Heart right ventricle (tissue), 16 donors: ENCODE data around the gene RALGPS1. TPM values are rescaled to one million over a fixed set of nuclear protein-coding genes. Genes with fewer than 3 reads are reported as not detected.

Experiments
- ATAC-seq, 8 donors: fragments of 200-7000 bp; cut with Tn5 transposase; one replicate each; pipeline ENCODE4 v1.9.1; 2020; ENCODE audit warnings: mild to moderate bottlenecking in 8 of 8, moderate library complexity in 8 of 8, moderate number of reproducible peaks in 1 of 8
- DNase-seq, 2 donors: peaks; one replicate each; pipeline ENCODE4 v3.0.0-alpha.2; 2020
- H3K27ac ChIP-seq, 10 donors: fragments of 200-600 bp; sonication (generic) in 2 of 10; one replicate each; pipeline versions ENCODE4 v1.5.0 to v1.8.0; 2020 to 2022; ENCODE audit warnings: mild to moderate bottlenecking in 3 of 10
- H3K27me3 ChIP-seq, 7 donors: fragments of 200-600 bp; one replicate each; pipeline ENCODE4 v1.8.0; 2021 to 2022; ENCODE audit warnings: mild to moderate bottlenecking in 2 of 7
- H3K36me3 ChIP-seq, 9 donors: fragments of 200-600 bp; sonication (generic) in 1 of 9; one replicate each; pipeline versions ENCODE4 v1.5.0 to v1.8.0; 2020 to 2022; ENCODE audit warnings: mild to moderate bottlenecking in 2 of 9
- H3K4me1 ChIP-seq, 9 donors: fragments of 200-600 bp; sonication (generic) in 1 of 9; one replicate each; pipeline versions ENCODE4 v1.5.0 to v1.8.0; 2020 to 2022; ENCODE audit warnings: mild to moderate bottlenecking in 4 of 9
- H3K4me3 ChIP-seq, 10 donors: fragments of 200-600 bp; sonication (generic) in 2 of 10; one replicate each; pipeline versions ENCODE4 v1.5.0 to v1.8.0; 2020 to 2022; ENCODE audit warnings: mild to moderate bottlenecking in 7 of 10, moderate library complexity in 2 of 10
- H3K9me3 ChIP-seq, 11 donors: fragments of 200-600 bp in 10 of 11; sonication (generic) in 2 of 11; one replicate each; pipeline versions ENCODE4 v1.5.0 to v1.8.0; 2013 to 2022; ENCODE audit warnings: mild to moderate bottlenecking in 2 of 11, control low read depth in 1 of 11, moderate library complexity in 1 of 11
- WGBS, 2 donors: extraction: QIAGEN DNeasy Blood & Tissue Kit; methylation state at CpG; one replicate each; pipeline ENCODE4 v1.1.7; 2013; ENCODE audit warnings: inconsistent platforms in 1 of 2; 5-methylcytosine and 5-hydroxymethylcytosine counted together
- intact Hi-C, 10 donors: fragments of 100-400 bp; cut with DNase I; formaldehyde crosslinking; loops; one replicate each; pipeline versions ENCODE4 v1.11.1 to v1.14.2; 2022
- polyA plus RNA-seq, 2 donors: library from polyadenylated mRNA; stranded (reverse); fragments of 200-250 nt; gene quantifications; one replicate each; pipeline ENCODE4 v1.2.3, GENCODE V29; 2013
- total RNA-seq, 10 donors: library from RNA; stranded (reverse); fragmentation: NEBNext Ultra II Directional in 3 of 10; extraction: Animal tissue kit (Norgen Biotek cat#: 25700) in 3 of 10; gene quantifications; one replicate each; pipeline versions ENCODE4 v1.2.1 to v1.2.4, GENCODE V29; 2021 to 2023
- TF ChIP-seq, protein P1 (sequence below), 9 donors: fragments of 200-600 bp; sonication (generic) in 2 of 9; IDR thresholded peaks; one replicate each; pipeline versions ENCODE4 v1.5.0 to v1.8.0; 2021 to 2022; ENCODE audit warnings: antibody characterized with exemption in 9 of 9, mild to moderate bottlenecking in 5 of 9, moderate library complexity in 1 of 9
- donor health status: Arrhythmogenic right ventricular cardiomyopathy.
- donor health status: ischemic (EF 13 %, LVEDD 7.1; RV severe dilation, severe dysfunction).
- donor health status: healthy with polysubstance abuse.
- donor health status: DM: no; HTN: yes; CAD: no.
- donor health status: DM: no; HTN: no; CAD: no.
- donor health status: ischemic (EF 25% LVEDD 6.9; RV normal size, moderate dysfunction).
- donor health status: ischemic (EF 25% LVEDD 5.7; RV mildly dilated, moderate dysfunction).
- donor health status: healthy.
- donor health status: DM: yes; HTN: yes; CAD: no.
- donor health status: Ischemic cardiomyopathy.
- donor health status: ischemic (EF 35%, LVEDD 5.7; RV mildly dilated, moderate dysfunction).
- donor health status: nonischemic (EF 11% LVEDD 7.7; RV severe dilation, severe dysfunction).
- donor health status: DM: yes; HTN: yes; CAD: no.
- donor health status: PGD.
- donor health status: ischemic (EF 29% LVEDD 5.4; RV normal size, mild dysfunction).
- donor health status: nonischemic (EF 23%, LVEDD 6.1; RV moderate dilation, normal function).

Gene RALGPS1
- total and polyA plus RNA-seq, 12 donors = 4.2 to 25.0 (median 16.8) TPM

DNA sequence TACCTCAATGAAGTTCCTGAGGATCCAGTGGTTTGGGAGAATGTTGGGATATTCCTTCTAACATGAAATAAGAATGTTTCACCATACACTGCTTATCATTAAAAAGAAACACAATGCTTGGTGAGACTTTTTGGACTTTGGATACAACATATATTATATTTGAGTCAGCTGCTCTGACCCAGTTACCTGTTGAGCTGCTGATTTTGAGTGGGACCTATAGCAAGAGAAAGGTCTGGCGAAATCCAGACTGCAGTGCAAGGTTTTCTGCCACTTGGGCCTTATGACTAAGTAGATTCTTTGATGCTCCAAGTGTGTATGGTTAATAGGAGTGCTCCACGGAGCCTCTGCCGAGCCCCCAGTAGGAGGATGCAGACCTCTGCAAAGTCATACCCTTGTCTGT lies 10.0 kb upstream of the RALGPS1 start:
- Histone ChIP-seq H3K4me3 (no peak overlapping the region), H3K4me1 (no peaks in the 10 kb centered on the region), H3K9me3 (peaks cover 0 to 11% (median 6%) of the 10 kb centered on the region in 11 donors), H3K27ac (no peak overlapping the region), H3K36me3 (no peaks in the 10 kb centered on the region), H3K27me3 (peaks cover 0 to 12% (median 7%) of the 10 kb centered on the region in 7 donors)
- ATAC-seq (no peak), DNase-seq (no peak)
- WGBS, 2 donors = 85 to 94% methylated on average over 3 of the region's 3 CpGs
- intact Hi-C loops = no loop called here
- TF ChIP-seq, protein P1, sequence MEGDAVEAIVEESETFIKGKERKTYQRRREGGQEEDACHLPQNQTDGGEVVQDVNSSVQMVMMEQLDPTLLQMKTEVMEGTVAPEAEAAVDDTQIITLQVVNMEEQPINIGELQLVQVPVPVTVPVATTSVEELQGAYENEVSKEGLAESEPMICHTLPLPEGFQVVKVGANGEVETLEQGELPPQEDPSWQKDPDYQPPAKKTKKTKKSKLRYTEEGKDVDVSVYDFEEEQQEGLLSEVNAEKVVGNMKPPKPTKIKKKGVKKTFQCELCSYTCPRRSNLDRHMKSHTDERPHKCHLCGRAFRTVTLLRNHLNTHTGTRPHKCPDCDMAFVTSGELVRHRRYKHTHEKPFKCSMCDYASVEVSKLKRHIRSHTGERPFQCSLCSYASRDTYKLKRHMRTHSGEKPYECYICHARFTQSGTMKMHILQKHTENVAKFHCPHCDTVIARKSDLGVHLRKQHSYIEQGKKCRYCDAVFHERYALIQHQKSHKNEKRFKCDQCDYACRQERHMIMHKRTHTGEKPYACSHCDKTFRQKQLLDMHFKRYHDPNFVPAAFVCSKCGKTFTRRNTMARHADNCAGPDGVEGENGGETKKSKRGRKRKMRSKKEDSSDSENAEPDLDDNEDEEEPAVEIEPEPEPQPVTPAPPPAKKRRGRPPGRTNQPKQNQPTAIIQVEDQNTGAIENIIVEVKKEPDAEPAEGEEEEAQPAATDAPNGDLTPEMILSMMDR (IDR thresholded peaks at IDR 0.05) = no peak

- peaks cover 0 to 12% (median 7%) of the 10 kb centered on the region in 7 donors for H3K27me3 ChIP-seq
- DNase-seq (no peak), ATAC-seq (no peak)
- no peaks in the 10 kb centered on the region for H3K4me1 ChIP-seq
- no peak overlapping the region for H3K4me3 ChIP-seq
- H3K9me3 ChIP-seq = peaks cover 0 to 8% (median 5%) of the 10 kb centered on the region in 11 donors
- H3K27ac ChIP-seq = no peak overlapping the region
- intact Hi-C loops = no loop called here
- WGBS, 2 donors = 67 to 76% methylated on average over 6 of the region's 6 CpGs
- no peaks in the 10 kb centered on the region for H3K36me3 ChIP-seq
- TF ChIP-seq, protein P1 (IDR thresholded peaks at IDR 0.05) = no peak
These were observed 8.5 kb upstream of the RALGPS1 start for GRCh38 chr9:126906091-126906490.

DNA sequence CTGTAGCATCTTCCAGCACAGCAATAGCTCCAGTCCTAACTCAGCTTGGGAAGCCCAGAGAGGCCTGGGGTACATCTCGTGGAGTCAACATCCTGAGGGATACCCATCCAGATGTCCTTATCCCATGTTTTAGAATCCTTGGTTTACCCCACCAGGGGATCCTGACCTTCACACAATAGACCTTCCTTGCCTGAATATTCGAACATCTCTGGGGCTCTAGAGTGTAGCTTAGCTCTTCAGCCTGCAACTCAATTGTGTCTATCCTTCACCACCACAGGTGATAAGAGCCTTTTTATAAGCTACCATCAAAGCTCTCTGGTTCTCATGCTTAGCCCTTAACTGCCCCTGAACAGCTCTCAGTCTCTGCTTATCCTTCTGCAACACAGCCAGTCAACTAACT lies 7.5 kb upstream of the RALGPS1 start:
- H3K36me3 ChIP-seq = no peaks in the 10 kb centered on the region
- DNase-seq (no peak), ATAC-seq (no peak)
- no peak overlapping the region for H3K4me3 ChIP-seq
- H3K9me3 ChIP-seq = no peaks in the 10 kb centered on the region
- intact Hi-C loops = no loop called here
- TF ChIP-seq, protein P1 (IDR thresholded peaks at IDR 0.05) = no peak
- H3K27me3 ChIP-seq = peaks cover 0 to 12% (median 7%) of the 10 kb centered on the region in 7 donors
- H3K4me1 ChIP-seq = no peaks in the 10 kb centered on the region
- no peak overlapping the region for H3K27ac ChIP-seq
- 52 to 56% methylated on average over 2 of the region's 2 CpGs for WGBS, 2 donors

GRCh38 chr9:126915281-126915816 lies 767 bp downstream of the RALGPS1 start:
- DNase-seq = peak in 1 of 2 donors; percentile 37
- Histone ChIP-seq H3K4me3 (peak overlapping the region in 9 of 10 donors; percentile 45 to 83 (median 52)), H3K4me1 (peaks cover 0 to 13% (median 6%) of the 10 kb centered on the region in 9 donors), H3K36me3 (no peaks in the 10 kb centered on the region), H3K27ac (no peak overlapping the region), H3K27me3 (peaks cover 0 to 10% (median 0%) of the 10 kb centered on the region in 7 donors), H3K9me3 (no peaks in the 10 kb centered on the region)
- 8 to 12% methylated on average over 30 to 42 of the region's 43 CpGs for WGBS, 2 donors
- ATAC-seq = no peak
- TF ChIP-seq, protein P1 (IDR thresholded peaks at IDR 0.05) = no peak
- intact Hi-C loops = no loop called here
